ENCODE measurements around the gene BORCS6.

DNA sequence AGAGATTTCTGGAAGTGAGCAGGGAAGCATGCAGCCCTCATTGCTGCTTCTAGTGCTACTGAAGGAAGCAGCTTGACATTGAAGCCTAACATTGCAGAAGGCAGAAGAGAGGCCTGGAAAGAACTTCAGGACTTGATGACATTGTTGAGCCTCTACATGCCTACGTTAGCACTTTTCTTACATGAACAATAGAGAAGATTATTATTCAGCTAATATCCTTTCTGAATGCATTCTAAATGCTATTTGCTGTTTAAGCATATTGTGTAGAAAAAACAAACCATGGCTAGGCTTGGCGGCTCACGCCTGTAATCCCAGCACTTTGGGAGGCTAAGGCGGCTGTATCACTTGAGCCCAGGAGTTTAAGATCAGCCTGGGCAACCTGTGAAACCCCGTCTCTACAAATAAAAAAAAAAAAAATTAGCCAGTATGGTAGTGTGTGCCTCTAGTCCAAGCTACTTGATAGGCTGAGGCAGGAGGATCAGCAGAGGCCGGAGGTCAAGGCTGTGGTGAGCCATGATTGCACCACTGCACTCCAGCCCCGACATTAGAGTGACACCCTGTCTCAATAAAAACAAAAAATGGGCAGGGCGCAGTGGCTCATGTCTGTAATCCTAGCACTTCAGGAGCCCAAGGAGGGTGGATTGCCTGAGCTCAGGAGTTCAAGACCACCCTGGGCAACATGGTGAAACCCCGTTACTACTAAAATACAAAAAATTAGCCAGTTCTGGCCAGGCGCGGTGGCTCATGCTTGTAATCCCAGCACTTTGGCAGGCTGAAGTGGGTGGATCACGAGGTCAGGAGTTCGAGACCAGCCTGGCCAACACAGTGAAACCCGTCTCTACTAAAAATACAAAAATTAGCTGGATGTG, 22.6 kb upstream of the BORCS6 start:
- TF ChIP-seq EZH2 (IDR thresholded peaks at IDR 0.05; ENCODE audit: insufficient read depth, poor library complexity, severe bottlenecking) (no peak), EZH2phosphoT487 (IDR thresholded peaks at IDR 0.05; ENCODE audit: insufficient read depth, low read depth) (no peak)
